HG03432 (cell line): ENCODE data around the gene SLC41A3.
A peak's percentile ranks its signal among the peaks of the same experiment; 100 is the strongest.

ENCODE experiments used
- ATAC-seq: cut with Tn5 transposase; IDR thresholded peaks from one replicate; pipeline ENCODE4 v1.9.1; 2021; ENCODE audit warnings: mild to moderate bottlenecking, moderate library complexity; ENCODE audit not compliant: unreplicated experiment

The SLC41A3 gene

DNA sequence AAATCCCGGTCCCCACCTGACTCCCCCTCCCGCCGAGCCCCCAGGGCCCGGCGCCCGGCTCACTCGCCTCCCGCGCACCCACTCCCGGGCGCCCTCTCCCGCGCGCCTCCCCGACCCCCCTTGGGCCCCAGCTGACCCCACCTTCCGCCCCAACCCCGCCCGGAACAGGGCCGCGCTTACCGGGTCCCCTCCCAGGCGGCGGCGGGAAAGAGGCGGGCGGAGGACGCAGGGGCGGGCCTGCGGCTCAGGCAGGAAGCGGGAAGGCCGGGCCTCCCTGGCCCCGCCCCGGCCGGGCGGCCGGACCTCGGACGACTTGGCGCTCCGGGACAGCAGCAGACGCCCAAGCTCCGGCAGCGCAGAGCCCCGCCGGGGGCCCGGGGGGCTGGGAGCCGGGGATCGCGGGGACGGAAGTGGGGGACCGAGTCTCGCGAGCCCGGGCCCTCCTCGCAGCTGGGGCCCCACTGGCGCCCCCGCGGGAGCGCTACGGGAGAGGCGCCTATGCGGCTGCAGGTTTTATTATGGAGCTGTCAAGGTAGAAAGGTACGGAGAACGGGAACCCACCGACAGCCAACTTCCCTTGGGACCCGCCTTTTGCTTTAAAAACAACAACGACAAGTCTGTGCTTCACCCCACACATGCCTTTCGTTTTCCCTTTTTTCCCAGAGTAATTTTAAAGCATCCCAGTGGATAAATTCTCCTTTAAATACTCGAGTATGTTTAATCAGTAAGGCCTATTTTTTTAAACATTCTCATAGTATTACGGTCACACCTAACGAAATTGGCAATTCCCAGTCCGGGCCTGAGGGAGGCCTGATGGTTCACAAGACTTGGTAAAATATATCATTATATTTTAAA is at the start of gene SLC41A3:
SLC41A3 (minus strand) TSS at position 212 of the 855 bp plus-strand sequence. CDS start 15,905 bp downstream, outside the sequence.
- peak; percentile 96 for ATAC-seq

DNA sequence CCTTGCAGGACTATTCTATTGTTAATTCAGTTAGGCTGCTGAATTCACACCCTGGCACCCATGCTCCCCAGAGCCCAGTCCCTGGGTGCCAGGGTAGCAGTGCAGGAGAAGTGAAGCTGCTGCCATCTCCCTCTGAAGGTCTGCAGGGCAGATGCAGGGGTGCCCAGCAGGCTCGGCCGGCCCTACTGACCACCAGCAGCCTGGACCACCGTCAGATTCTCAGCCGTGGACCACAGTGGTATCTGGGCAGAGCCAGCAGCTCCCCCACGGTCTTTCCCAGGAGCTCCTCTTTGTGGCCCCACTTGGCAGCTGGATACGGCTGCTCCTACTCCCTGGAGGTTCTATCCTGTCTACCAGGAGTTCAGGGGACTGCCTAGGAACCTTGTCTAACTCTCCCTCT is 49.7 kb upstream of the SLC41A3 start:
- no peak for ATAC-seq

DNA sequence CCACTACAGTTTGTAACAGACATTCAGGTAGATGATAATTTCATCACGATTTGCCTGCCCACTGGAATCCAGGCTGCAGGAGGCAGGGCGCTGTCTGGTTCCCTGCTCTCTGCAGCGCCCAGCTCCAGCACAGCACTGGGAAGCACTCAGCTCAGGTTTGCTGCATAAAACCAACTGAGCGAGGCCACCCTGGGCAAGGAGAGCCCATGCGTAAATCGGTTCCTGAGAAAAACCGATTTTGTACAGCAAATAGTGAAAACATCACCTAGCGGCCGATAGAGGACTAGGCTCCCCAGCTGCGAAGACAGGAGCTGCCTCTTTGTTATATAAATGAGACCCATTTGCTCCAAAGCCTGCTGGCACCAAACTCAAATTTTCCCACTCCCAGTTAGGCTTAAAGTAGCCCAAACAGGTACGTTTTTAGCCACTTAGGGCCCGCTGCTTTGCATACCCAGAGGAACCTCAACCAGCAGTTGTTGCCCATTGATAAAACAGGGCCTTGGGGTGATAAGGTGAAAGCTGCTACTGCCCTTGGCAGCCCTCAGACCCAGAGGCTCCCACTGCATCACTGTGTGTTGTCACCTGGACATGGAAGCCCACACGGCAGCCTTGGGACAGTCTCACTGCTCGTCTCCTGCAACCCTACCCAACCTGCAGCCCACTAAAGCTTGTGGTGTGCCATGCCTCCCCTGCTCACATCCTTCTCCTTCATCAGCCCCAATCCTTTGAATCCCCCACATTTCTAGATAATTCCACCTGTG is 49.0 kb upstream of the SLC41A3 start:
- ATAC-seq, result no peak

DNA sequence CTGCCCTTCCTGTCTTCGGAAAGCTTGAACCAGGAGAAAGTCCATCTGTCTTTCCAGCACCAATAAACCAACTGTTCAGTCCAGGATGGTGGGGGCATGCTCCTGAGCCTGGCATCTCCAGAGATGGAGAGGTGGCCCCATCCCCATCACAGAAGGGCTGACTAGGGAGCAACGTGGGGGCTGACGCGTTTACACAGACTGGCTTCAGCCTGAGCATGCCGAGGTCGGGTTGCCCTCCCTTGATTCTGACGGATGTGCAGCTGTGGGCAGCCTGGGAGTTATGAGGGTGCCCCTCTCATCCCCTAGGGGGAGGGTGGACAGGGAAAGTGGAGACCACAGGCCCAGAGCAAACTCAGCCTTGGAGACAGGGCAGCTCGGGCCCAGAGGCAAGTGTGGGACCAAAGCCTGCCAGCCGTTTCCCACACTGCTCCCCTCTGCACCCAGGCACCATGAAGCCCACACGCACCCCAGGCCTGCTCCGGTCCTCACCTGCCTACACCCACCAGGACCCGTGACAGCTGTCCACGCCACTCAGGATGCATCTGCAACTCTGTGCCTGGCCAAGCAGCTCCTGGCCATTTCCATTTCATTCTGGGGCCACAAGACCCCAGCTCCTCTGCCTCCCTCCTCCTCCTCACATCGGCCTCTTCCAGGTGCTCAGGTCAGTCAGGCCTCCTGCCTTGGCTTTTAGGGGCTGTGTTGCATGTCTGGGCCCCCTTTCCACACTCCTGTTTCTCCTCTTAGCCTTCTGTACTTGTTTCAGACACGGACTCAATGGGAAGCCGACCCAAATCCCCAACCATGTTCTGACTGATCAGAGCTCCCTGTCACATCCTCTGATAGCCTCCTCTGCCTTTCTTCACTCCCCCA is 48.2 kb upstream of the SLC41A3 start:
- ATAC-seq, result no peak

DNA sequence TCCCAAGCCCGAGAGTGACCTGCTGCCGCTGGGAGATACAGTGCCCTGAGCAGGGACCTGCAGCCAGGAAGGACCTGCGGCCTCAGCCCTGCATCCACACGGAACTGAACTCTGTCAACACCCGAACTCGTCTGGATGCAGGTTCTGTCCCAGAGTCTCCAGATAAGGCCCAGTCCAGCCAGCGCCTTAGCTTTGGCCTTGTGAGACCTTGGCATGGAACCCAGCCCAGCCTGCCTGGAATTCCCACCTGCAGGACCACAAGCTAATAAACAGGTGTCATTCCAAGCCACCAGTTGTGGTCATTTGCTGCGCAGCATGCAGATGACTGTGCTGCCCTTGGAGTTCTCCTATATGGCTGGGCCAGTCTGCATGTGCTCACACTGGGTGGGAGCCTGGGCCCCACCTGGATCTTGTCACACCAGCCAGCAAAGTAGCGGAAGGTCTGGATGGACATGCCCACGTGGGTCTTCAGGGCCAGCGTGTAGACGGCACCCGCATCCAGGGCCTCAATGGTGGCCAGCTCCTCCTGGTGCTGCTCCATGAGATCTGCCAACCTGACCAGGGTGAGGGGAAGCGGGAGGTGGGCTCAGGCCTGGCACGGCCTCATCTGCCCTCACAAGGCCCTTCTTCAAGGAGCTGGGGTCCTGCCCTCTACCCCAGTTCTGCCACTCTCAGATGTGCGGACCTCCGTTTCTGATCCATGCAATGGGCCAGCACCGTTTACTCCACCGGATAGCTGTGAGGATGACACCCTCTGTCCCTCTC is 47.2 kb upstream of the SLC41A3 start:
- ATAC-seq, result no peak

DNA sequence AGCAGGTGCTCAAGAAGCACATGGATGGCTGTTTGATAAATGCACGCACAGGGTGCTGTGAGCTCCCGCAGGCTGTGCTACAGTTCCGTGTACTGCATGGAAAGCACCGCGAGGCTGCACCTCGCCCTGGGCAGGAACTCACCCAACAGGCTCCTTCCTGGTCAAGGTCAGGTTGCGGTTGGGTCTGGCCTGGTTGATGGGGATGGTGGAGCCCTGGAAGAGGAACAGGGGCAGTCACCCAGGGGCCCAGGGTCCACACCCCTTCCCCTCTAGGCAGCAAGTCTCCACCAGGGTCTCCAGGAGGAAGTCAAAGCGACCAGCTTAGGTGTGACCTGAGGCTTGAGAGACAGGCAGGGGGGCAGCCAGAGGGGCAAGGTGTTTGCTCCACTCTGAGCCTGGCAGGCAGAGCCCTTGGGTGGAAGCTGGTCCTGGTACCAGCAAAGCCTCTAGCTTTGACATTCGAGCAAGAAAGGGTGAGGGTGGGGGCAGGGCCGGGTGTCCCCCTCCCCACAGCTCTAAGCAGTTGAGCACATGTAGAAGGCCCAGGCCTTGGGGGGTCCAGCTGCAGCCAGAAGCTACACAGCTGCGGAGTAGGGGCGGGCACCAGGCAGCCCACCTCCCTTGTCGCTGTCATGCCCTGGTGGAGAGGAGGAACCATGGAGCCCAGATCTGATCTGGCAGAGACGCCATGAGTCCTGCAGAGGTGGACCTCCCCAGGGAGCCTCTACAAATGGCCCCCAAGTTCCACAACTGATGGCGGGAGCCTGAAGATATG is 46.3 kb upstream of the SLC41A3 start:
- no peak for ATAC-seq

DNA sequence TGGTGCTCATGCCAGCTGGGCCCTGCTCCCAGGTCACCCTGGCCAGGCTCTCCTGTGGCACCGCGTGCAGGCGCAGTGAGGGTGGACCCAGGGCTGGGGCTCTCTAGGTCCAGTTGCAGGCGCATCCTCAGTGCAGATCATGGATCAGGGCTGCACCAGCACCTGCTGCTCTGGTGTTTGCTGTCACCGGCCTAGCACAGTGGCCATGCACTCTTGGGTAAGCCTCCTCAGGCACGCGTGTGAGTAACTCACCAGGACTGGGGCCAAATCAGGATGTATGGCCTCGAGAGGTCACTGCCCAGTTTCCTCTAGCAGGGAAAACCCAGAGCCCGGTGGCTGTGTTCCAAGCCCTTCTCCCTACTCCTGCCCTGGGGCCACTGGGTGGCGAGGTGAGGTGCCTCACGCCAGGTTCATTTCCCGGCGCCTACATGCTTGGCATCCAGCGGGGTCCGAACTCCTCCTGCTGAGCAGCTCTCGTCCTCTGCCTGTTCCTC is 45.5 kb upstream of the SLC41A3 start:
- ATAC-seq, result no peak

DNA sequence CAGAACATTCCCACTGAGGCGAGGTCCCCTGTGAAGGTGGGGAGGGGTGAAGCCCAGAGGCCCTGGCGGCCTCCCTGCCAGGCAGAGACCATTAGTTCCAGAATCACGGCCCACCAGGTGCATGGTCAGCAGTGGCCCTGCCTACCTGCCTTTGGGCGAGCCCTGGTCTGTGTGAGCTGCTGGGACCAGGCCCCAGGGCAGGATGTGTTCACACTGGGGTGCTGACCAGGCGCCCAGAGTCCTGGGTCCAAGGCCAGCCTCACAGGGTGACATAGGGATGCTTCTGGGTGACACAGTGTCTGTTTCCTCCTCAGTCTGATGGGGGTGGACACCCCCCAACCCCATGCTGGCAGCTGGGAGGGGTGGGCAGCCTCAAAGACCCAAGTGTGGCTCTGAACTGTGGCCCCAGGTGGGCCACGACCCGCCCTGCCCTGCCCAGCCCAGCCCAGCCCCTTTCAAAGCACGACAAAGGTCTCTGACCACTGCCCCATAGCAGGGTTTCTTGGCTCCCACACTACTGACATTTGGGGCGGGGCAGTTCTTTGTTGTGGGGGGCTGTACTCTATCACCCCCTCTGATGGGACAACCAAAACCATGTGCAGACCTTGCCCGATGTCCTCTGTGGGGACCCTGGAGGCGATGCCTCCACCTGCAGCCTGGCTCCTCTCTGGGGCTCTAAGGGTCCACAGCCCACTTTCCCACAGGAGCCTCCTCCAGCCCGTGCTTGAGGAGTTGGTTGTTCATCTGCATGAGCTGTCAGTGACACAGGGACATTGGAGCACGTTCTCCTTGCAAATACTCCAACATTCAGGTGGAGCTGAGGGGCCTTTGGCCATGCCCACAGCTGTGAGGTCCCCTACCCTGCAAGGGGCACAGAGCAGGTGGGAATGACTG is 44.8 kb upstream of the SLC41A3 start:
- no peak for ATAC-seq

DNA sequence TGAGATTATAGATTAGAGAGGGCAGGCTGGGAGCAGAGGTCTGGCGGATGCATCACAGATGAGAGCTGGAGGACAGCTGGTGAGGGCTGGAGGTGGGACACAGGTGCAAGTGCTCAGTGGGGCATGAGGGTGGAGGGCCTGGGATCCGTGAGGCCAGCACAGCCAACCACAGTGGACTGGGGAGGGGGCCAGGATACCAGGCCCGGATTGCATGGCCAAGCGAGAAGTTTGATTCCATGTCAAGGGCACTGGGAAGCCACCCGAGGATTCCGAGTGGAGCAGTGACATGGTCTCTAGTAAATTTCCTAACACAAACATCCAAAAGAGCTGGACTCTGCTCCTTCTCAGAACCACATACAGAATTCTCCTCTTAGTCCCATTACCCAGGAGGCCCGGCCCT is 44.0 kb upstream of the SLC41A3 start:
- ATAC-seq, result no peak

DNA sequence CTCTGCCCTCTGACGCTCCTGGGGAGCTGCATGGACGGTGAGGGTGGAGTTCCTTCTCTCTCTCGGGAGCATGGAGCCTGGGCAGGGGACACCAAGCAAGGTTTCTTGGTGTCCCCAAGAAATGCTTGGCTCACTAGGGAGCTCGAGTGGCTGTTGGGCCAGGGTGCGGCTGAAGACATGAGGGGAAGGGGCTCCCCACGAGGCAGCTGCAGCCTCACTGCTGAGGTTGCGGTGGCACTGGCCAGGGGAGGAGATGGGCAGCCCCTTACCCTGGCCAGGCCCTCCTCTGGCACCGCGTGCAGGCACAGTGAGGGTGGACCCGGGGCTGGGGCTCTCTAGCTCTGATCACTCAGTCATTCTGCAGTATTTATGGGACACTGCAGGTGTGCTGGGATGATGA is 43.5 kb upstream of the SLC41A3 start:
- ATAC-seq, result no peak

DNA sequence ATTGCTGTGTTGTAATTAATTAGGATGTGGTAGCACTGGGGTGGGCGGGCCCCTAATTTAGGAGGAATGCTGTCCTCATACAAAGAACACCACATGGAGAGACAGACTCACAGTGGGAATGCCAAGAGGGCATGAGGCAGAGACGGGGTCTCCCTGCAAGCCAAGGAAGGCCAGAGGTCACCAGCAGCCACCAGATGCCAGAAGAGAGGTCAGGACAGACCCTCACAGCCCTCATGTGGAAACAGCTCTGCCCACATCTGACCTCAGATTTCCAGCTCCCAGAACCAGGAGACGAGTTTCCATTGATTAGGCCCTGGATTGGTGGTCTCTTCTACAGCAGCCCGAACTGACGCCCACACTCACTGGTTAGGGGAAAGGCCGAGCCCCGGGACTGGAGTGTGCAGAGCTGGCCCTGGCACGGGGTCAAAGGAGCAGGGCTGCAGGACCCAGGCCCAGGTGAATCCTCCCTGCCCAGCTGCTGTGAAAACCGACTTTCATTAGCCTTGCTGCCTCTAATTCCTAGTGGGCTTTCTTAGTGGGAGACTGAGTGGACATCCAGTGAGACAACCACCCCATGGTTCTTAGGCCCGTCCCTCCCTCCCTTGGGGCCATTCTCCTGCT is 43.0 kb upstream of the SLC41A3 start:
- no peak for ATAC-seq

DNA sequence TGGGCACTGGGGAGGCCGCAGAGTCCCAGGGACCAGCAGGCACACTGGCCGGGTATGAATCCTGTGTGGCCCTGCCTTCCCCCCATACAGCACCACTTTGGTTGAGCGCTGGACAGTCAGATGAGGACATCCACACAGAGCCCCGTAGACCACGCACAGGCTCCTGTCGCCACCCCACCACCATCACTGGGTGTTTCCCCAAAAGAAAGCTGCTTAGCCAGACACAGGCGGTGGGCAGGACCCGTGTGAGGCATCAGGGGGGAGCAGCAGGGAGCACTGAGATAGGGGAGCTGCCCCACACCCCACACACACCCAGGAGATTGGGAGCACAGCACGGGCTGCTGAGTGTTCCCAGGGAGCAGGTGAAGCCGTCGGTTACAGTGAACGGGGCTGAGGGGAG is 42.4 kb upstream of the SLC41A3 start:
- ATAC-seq, result no peak

DNA sequence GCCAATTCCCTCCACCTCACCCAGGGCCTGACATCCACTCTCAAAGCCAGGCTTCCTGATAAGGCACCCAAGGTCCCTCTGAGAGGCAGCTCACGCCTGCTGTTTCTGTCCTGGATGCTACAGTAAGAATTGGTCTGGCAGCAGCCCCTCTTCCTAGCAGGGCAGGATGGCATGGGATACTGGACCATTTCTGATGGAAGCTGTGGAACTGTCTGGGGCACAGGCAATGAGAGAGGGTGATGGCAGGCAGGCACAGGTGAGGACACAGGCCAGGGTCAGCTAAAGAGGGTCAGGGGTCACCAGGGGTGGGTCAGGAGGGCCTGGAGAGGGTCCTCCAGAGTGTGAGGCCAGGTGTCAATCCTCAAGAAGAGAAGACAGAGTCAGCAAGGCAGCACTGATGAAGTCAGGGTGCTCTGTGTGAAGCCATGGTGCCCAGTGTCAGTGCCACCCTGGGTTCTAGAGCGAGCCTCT is 41.9 kb upstream of the SLC41A3 start:
- no peak for ATAC-seq

DNA sequence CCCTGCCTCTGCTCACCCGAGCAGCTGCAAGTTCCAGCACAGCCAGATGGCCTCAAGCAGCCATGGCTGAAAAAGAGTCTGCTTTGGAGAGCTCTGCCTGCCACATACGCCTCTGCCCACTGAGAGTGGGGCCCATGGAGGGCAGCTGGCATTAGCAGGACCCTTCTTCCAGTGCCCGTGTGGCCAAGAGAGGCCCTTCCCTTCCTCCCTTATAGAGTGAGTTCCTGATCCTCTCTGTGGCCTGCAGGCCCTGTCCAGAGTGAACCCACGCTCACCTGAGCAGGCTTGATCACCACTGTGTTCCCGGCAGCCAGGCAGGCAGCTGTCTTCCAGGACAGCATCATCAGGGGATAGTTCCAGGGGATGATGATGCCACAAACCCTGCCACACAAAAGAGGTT is 41.4 kb upstream of the SLC41A3 start:
- no peak for ATAC-seq

DNA sequence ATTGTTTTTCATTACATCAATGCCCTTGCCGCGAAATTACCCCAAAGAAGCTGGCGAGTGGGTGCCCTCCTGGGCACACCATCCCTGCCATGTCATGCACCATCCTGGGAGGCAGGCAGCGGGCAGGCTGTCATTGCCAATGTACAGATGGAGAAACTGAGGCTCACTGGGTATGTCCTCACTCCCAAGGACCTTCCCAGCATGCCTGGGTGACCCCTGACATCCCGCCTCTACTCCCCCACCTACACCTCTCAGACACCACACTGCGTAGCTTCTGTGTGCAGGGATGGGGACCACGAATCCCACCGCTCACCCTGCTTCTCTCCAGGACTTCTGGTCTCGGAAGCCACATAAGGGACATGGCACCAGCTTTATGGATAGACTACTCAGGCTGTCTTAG is 41.0 kb upstream of the SLC41A3 start:
- no peak for ATAC-seq

DNA sequence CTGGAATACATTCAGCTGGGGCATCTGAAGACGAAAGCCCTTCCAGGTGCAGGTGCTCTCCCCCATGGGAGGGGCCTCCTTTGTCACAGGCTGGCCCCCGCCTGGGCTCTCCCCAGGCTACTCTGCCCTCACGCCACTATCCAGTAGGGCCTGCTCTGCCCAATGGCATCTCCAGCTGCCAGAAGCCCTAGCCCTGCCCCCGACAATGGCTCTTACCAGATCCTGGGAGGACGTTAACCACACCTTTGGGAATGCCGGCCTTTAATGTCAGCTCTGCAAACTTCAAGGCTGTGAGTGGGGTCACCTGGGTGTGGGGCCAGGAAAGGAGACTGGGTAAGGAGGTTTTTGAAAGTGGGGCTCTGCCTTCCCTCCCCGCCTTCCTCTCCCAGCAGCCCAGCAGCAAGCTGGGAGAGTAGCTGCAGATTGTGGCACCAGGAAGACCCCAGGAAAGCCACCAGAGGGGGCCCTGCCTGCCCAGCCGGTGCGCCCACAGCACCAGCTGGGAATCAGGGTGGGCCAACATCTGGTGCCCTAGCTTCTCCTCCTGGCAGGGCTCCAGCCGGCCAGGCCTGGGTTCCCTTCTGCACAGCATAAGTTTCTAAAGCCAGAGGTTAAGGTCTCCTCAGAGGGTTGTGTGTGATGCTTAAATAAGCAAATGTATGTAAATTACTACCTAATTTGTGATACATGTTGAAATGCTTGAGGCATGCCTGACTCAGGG is 40.4 kb upstream of the SLC41A3 start:
- no peak for ATAC-seq

DNA sequence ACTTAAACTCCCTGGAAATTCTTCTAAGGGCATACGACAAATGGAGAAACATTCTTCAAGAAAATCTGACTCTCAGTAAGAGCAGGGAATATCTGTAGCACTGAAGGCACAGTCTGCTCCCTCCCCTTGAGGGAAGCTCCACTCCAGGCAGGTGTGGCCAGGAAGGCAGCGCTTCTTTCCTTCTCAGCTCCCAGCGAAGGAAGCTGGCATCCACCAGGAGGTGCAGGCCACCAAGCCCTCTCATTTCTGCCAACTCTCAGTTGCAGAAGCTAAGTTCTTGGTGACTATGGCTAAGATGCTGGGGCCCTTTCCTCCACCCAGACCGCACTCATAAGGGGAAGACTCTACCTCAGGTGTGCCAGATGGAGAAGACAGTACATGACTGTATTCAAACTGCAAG is 37.7 kb upstream of the SLC41A3 start:
- no peak for ATAC-seq
